HEK293 (cell line): ENCODE measurements around the gene FBXO28.

ENCODE experiments used
- BCL11B ChIP-seq: fragments of 450-650 bp; formaldehyde crosslinking; IDR thresholded peaks from 2 replicates; pipeline ENCODE4 v1.5.1; 2016; ENCODE audit warnings: low read depth, missing biosample characterization, missing genetic modification characterization
- GLI2 ChIP-seq: fragments of 450-650 bp; formaldehyde crosslinking; IDR thresholded peaks from 2 replicates; pipeline ENCODE4; 2017; ENCODE audit warnings: missing biosample characterization, missing genetic modification characterization, low read depth, borderline replicate concordance
- SALL2 ChIP-seq: fragments of 450-650 bp; formaldehyde crosslinking; IDR thresholded peaks from 2 replicates; pipeline ENCODE4 v1.5.0; 2017; ENCODE audit warnings: missing biosample characterization, mild to moderate bottlenecking, missing genetic modification characterization, borderline replicate concordance
- YY2 ChIP-seq: fragments of 450-650 bp; formaldehyde crosslinking; IDR thresholded peaks from 2 replicates; pipeline ENCODE4 v1.5.1; 2016; ENCODE audit warnings: missing biosample characterization, missing genetic modification characterization
- ZBTB20 ChIP-seq: fragments of 450-650 bp; formaldehyde crosslinking; IDR thresholded peaks from 2 replicates; pipeline ENCODE4 v1.5.1; 2016; ENCODE audit warnings: missing biosample characterization, missing genetic modification characterization
- ZBTB7A ChIP-seq: fragments of 450-650 bp; formaldehyde crosslinking; IDR thresholded peaks from 2 replicates; pipeline ENCODE4 v1.5.1; 2016; ENCODE audit warnings: low read depth, missing biosample characterization, missing genetic modification characterization
- ZFP3 ChIP-seq: fragments of 450-650 bp; formaldehyde crosslinking; IDR thresholded peaks from 2 replicates; pipeline ENCODE4 v1.5.1; 2016; ENCODE audit warnings: low read depth, missing biosample characterization, missing genetic modification characterization
- ZFP37 ChIP-seq: fragments of 450-650 bp; formaldehyde crosslinking; IDR thresholded peaks from 2 replicates; pipeline ENCODE4 v1.5.1; 2016; ENCODE audit warnings: missing biosample characterization, missing genetic modification characterization
- ZNF211 ChIP-seq: fragments of 450-650 bp; formaldehyde crosslinking; IDR thresholded peaks from 2 replicates; pipeline ENCODE4 v1.5.1; 2016; ENCODE audit warnings: low read depth, missing biosample characterization, missing genetic modification characterization
- ZNF23 ChIP-seq: fragments of 450-650 bp; formaldehyde crosslinking; IDR thresholded peaks from 2 replicates; pipeline ENCODE4 v1.5.1; 2016; ENCODE audit warnings: missing biosample characterization, missing genetic modification characterization, borderline replicate concordance
- ZNF24 ChIP-seq: fragments of 450-650 bp; formaldehyde crosslinking; IDR thresholded peaks from 2 replicates; pipeline ENCODE4 v1.5.1; 2016; ENCODE audit warnings: missing biosample characterization, missing genetic modification characterization
- ZNF248 ChIP-seq: fragments of 450-650 bp; formaldehyde crosslinking; IDR thresholded peaks from 2 replicates; pipeline ENCODE4 v1.5.1; 2017; ENCODE audit warnings: missing biosample characterization, missing genetic modification characterization
- ZNF37A ChIP-seq: fragments of 450-650 bp; IDR thresholded peaks from 2 replicates; pipeline ENCODE4 v1.5.1; 2018; ENCODE audit warnings: missing biosample characterization, missing genetic modification characterization
- ZNF404 ChIP-seq: fragments of 450-650 bp; formaldehyde crosslinking; IDR thresholded peaks from 2 replicates; pipeline ENCODE4 v1.5.1; 2017; ENCODE audit warnings: missing biosample characterization, missing genetic modification characterization
- ZNF48 ChIP-seq: fragments of 450-650 bp; formaldehyde crosslinking; IDR thresholded peaks from 2 replicates; pipeline ENCODE4 v1.5.1; 2016; ENCODE audit warnings: missing biosample characterization, missing genetic modification characterization
- ZNF501 ChIP-seq: fragments of 450-650 bp; formaldehyde crosslinking; IDR thresholded peaks from 2 replicates; pipeline ENCODE4 v1.5.1; 2016; ENCODE audit warnings: missing biosample characterization, missing genetic modification characterization
- ZNF510 ChIP-seq: fragments of 450-650 bp; formaldehyde crosslinking; IDR thresholded peaks from 2 replicates; pipeline ENCODE4 v1.5.1; 2018; ENCODE audit warnings: mild to moderate bottlenecking, missing genetic modification characterization, missing biosample characterization; ENCODE audit not compliant: insufficient replicate concordance
- ZNF701 ChIP-seq: fragments of 450-650 bp; formaldehyde crosslinking; IDR thresholded peaks from 2 replicates; pipeline ENCODE4 v1.5.1; 2016; ENCODE audit warnings: missing biosample characterization, missing genetic modification characterization
- ZXDB ChIP-seq: fragments of 450-650 bp; formaldehyde crosslinking; IDR thresholded peaks from 2 replicates; pipeline ENCODE4 v1.5.1; 2016; ENCODE audit warnings: missing biosample characterization, missing genetic modification characterization
- TF ChIP-seq, protein P1 (sequence below): fragments of 450-650 bp; formaldehyde crosslinking; IDR thresholded peaks from 2 replicates; pipeline ENCODE4 v1.5.1; 2016; ENCODE audit warnings: missing biosample characterization, missing genetic modification characterization, low read depth
- TF ChIP-seq, protein P2 (sequence below): fragments of 450-650 bp; formaldehyde crosslinking; conservative IDR thresholded peaks from 2 replicates; pipeline ENCODE4 v1.5.1; 2016; ENCODE audit warnings: low read depth, missing biosample characterization, missing genetic modification characterization
- TF ChIP-seq, protein P3 (sequence below): fragments of 450-650 bp; formaldehyde crosslinking; IDR thresholded peaks from 2 replicates; pipeline ENCODE4 v1.5.1; 2016; ENCODE audit warnings: missing biosample characterization, missing genetic modification characterization
- TF ChIP-seq, protein P4 (sequence below): fragments of 450-650 bp; formaldehyde crosslinking; IDR thresholded peaks from 2 replicates; pipeline ENCODE4 v1.5.1; 2016; ENCODE audit warnings: missing biosample characterization, missing genetic modification characterization
- TF ChIP-seq, protein P5 (sequence below): IDR thresholded peaks from 2 replicates; pipeline ENCODE4 v1.6.1; 2011; ENCODE audit warnings: mild to moderate bottlenecking, low read depth, low read length, borderline replicate concordance
- TF ChIP-seq, protein P6 (sequence below): fragments of 450-650 bp; formaldehyde crosslinking; IDR thresholded peaks from 2 replicates; pipeline ENCODE4 v1.5.1; 2016; ENCODE audit warnings: missing biosample characterization, missing genetic modification characterization

Gene FBXO28

DNA sequence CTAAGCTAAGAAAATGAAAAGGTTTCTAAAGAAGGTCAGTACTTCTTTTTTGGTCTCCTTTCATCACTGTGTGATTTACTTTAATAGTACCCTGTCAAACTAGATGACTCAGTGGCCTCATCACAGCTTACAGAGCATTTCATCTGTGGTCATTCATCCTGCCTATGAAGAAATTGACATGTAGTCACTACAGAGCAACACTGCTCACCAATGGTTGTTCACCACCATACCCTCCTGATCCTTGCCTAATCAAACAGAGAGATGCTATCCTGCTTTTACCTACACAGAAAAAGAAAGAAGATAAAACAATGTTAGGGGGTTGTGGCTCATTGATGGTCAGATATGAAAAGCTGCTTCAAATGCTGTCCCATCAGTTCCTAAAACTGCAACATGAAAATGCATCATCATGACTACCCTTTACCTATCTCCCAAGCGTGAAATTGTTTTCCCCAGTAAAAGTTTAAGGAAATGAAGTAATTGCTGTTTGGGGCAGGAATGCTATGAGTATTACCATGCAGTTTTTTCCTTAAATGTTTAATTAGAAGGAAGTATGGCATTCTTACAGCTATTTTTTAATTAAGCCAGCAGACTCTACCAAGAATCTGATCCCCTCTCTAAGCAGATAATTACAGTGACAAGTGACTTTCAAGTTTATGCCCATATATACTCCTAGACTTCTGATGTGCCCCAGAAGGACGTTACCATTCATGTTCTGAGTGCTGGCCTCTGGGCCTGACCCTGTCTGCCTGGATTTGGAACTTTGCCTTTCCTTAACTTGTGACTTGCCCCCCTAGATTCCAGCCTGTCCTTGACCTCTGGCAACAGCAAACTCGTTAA lies 46.1 kb upstream of the FBXO28 start (continued):
- TF ChIP-seq ZNF48, result no peak
- no peak for TF ChIP-seq ZNF248 (tag by site-specific recombination)
- peak; percentile 29; the same call in 1 of the 2 replicates for TF ChIP-seq GLI2 (tag by site-specific recombination)
- TF ChIP-seq, protein P1, sequence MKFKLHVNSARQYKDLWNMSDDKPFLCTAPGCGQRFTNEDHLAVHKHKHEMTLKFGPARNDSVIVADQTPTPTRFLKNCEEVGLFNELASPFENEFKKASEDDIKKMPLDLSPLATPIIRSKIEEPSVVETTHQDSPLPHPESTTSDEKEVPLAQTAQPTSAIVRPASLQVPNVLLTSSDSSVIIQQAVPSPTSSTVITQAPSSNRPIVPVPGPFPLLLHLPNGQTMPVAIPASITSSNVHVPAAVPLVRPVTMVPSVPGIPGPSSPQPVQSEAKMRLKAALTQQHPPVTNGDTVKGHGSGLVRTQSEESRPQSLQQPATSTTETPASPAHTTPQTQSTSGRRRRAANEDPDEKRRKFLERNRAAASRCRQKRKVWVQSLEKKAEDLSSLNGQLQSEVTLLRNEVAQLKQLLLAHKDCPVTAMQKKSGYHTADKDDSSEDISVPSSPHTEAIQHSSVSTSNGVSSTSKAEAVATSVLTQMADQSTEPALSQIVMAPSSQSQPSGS, result peak; percentile 3; the same call in 1 of the 2 replicates
- TF ChIP-seq, protein P2, sequence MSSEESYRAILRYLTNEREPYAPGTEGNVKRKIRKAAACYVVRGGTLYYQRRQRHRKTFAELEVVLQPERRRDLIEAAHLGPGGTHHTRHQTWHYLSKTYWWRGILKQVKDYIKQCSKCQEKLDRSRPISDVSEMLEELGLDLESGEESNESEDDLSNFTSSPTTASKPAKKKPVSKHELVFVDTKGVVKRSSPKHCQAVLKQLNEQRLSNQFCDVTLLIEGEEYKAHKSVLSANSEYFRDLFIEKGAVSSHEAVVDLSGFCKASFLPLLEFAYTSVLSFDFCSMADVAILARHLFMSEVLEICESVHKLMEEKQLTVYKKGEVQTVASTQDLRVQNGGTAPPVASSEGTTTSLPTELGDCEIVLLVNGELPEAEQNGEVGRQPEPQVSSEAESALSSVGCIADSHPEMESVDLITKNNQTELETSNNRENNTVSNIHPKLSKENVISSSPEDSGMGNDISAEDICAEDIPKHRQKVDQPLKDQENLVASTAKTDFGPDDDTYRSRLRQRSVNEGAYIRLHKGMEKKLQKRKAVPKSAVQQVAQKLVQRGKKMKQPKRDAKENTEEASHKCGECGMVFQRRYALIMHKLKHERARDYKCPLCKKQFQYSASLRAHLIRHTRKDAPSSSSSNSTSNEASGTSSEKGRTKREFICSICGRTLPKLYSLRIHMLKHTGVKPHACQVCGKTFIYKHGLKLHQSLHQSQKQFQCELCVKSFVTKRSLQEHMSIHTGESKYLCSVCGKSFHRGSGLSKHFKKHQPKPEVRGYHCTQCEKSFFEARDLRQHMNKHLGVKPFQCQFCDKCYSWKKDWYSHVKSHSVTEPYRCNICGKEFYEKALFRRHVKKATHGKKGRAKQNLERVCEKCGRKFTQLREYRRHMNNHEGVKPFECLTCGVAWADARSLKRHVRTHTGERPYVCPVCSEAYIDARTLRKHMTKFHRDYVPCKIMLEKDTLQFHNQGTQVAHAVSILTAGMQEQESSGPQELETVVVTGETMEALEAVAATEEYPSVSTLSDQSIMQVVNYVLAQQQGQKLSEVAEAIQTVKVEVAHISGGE, result no peak
- 0 out of 2 replicates have a peak, but pooled peaks have one; percentile 24 for TF ChIP-seq ZBTB20 (tag by site-specific recombination)
- TF ChIP-seq ZNF510, result no peak
- TF ChIP-seq ZNF37A (tag by site-specific recombination), result no peak
- TF ChIP-seq ZNF211 (tag by site-specific recombination), result no peak
- TF ChIP-seq ZNF24 (tag by site-specific recombination), result no peak; the same call in 1 of the 2 replicates
- TF ChIP-seq, protein P3, sequence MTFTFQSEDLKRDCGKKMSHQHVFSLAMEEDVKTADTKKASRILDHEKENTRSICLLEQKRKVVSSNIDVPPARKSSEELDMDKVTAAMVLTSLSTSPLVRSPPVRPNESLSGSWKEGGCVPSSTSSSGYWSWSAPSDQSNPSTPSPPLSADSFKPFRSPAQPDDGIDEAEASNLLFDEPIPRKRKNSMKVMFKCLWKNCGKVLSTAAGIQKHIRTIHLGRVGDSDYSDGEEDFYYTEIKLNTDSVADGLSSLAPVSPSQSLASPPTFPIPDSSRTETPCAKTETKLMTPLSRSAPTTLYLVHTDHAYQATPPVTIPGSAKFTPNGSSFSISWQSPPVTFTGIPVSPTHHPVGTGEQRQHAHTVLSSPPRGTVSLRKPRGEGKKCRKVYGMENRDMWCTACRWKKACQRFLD, result no peak
- peak; percentile 52; the same call in 1 of the 2 replicates for TF ChIP-seq ZFP37 (tag by site-specific recombination)
- no peak for TF ChIP-seq YY2 (tag by site-specific recombination)
- no peak for TF ChIP-seq BCL11B
- no peak for TF ChIP-seq ZNF404 (tag by site-specific recombination)
- TF ChIP-seq ZNF23 (tag by site-specific recombination), result no peak
- no peak for TF ChIP-seq ZBTB7A
- no peak; the same call in 1 of the 2 replicates for TF ChIP-seq ZXDB (tag by site-specific recombination)
- TF ChIP-seq SALL2 (tag by site-specific recombination), result no peak
- no peak for TF ChIP-seq ZNF701 (tag by site-specific recombination)
- no peak for TF ChIP-seq ZFP3 (tag by site-specific recombination)
- TF ChIP-seq, protein P4, sequence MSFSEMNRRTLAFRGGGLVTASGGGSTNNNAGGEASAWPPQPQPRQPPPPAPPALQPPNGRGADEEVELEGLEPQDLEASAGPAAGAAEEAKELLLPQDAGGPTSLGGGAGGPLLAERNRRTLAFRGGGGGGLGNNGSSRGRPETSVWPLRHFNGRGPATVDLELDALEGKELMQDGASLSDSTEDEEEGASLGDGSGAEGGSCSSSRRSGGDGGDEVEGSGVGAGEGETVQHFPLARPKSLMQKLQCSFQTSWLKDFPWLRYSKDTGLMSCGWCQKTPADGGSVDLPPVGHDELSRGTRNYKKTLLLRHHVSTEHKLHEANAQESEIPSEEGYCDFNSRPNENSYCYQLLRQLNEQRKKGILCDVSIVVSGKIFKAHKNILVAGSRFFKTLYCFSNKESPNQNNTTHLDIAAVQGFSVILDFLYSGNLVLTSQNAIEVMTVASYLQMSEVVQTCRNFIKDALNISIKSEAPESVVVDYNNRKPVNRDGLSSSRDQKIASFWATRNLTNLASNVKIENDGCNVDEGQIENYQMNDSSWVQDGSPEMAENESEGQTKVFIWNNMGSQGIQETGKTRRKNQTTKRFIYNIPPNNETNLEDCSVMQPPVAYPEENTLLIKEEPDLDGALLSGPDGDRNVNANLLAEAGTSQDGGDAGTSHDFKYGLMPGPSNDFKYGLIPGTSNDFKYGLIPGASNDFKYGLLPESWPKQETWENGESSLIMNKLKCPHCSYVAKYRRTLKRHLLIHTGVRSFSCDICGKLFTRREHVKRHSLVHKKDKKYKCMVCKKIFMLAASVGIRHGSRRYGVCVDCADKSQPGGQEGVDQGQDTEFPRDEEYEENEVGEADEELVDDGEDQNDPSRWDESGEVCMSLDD (tag by site-specific recombination), result no peak
- TF ChIP-seq, protein P5, sequence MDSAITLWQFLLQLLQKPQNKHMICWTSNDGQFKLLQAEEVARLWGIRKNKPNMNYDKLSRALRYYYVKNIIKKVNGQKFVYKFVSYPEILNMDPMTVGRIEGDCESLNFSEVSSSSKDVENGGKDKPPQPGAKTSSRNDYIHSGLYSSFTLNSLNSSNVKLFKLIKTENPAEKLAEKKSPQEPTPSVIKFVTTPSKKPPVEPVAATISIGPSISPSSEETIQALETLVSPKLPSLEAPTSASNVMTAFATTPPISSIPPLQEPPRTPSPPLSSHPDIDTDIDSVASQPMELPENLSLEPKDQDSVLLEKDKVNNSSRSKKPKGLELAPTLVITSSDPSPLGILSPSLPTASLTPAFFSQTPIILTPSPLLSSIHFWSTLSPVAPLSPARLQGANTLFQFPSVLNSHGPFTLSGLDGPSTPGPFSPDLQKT, result no peak
- TF ChIP-seq ZNF501 (tag by site-specific recombination), result no peak
- TF ChIP-seq, protein P6, sequence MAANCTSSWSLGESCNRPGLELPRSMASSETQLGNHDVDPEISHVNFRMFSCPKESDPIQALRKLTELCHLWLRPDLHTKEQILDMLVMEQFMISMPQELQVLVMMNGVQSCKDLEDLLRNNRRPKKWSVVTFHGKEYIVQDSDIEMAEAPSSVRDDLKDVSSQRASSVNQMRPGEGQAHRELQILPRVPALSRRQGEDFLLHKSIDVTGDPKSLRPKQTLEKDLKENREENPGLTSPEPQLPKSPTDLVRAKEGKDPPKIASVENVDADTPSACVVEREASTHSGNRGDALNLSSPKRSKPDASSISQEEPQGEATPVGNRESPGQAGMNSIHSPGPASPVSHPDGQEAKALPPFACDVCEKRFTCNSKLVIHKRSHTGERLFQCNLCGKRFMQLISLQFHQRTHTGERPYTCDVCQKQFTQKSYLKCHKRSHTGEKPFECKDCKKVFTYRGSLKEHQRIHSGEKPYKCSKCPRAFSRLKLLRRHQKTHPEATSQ (tag by site-specific recombination), result no peak
